Breast epithelium (tissue), 4 donors: ENCODE results near the gene CRYBG3. TPM values are rescaled to one million over a fixed set of nuclear protein-coding genes. Genes with fewer than 3 reads are reported as not detected.

Experiments used
- DNase-seq, 2 donors: peaks; one replicate each; pipeline ENCODE4 v3.0.0-alpha.2; 2019; ENCODE audit warnings: low spot score in 2 of 2
- H3K27ac ChIP-seq, 2 donors: fragments of 200-600 bp; sonication (generic) in 1 of 2; one replicate each; pipeline ENCODE4 v1.5.1; 2016 to 2019; ENCODE audit warnings: mild to moderate bottlenecking in 1 of 2
- H3K27me3 ChIP-seq, 2 donors: fragments of 200-600 bp; sonication (generic) in 1 of 2; one replicate each; pipeline versions ENCODE4 v1.5.1 to v1.6.0; 2017 to 2019; ENCODE audit warnings: control low read depth in 1 of 2, mild to moderate bottlenecking in 1 of 2
- H3K36me3 ChIP-seq: fragments of 200-600 bp; one replicate; pipeline ENCODE4 v1.5.1; 2019
- H3K4me1 ChIP-seq, 2 donors: fragments of 200-600 bp; sonication (generic); one replicate each; pipeline ENCODE4 v1.5.1; 2016 to 2019; ENCODE audit warnings: control low read depth in 1 of 2
- H3K4me3 ChIP-seq, 3 donors: fragments of 200-600 bp; sonication (generic); 1 replicate in 2 of 3; 2 replicates in 1 of 3; pipeline ENCODE4 v1.5.1; 2016 to 2019; ENCODE audit warnings: mild to moderate bottlenecking in 3 of 3, moderate library complexity in 2 of 3
- H3K9me3 ChIP-seq, 2 donors: fragments of 200-600 bp; sonication (generic) in 1 of 2; one replicate each; pipeline ENCODE4 v1.5.1; 2016 to 2019; ENCODE audit warnings: control low read depth in 1 of 2
- CTCF ChIP-seq, 3 donors: fragments of 450-650 bp; IDR thresholded peaks; one replicate each; pipeline ENCODE4 v1.5.1; 2016 to 2017; ENCODE audit warnings: antibody characterized with exemption in 3 of 3, mild to moderate bottlenecking in 3 of 3, moderate library complexity in 3 of 3
- POLR2A ChIP-seq: fragments of 450-650 bp; IDR thresholded peaks from one replicate; pipeline ENCODE4 v1.6.1; 2016; ENCODE audit warnings: antibody characterized with exemption, mild to moderate bottlenecking, moderate library complexity
- POLR2AphosphoS5 ChIP-seq, 3 donors: sonication (generic); formaldehyde crosslinking; IDR thresholded peaks; one replicate each; pipeline ENCODE4 v1.6.1; 2017; ENCODE audit warnings: antibody characterized with exemption in 3 of 3
- intact Hi-C: fragments of 100-400 bp; cut with DNase I; formaldehyde crosslinking; loops from one replicate; pipeline ENCODE4 v1.15.1; 2023; ENCODE audit warnings: low total_unique reads
- total RNA-seq, 3 donors: library from RNA; depleted of rRNA; stranded (reverse); fragments of >200 nt; gene quantifications; one replicate each; pipeline ENCODE4 v1.1.0, GENCODE V29; 2016

Gene CRYBG3
- total RNA-seq, 3 donors from 2014 or later: 25.5 to 37.9 (median 28.5) TPM

GRCh38 chr3:97938444-97938843, 116.6 kb downstream of the CRYBG3 start:
- no peak overlapping the region for H3K4me3 ChIP-seq
- no peak overlapping the region for H3K27ac ChIP-seq
- no peak for TF ChIP-seq POLR2A
- no peak for TF ChIP-seq CTCF (IDR thresholded peaks at IDR 0.05)
- TF ChIP-seq POLR2AphosphoS5 (IDR thresholded peaks at IDR 0.05): no peak
- H3K9me3 ChIP-seq: no peaks in the 10 kb centered on the region
- H3K4me1 ChIP-seq: no peaks in the 10 kb centered on the region
- H3K36me3 ChIP-seq: no peaks in the 10 kb centered on the region
- intact Hi-C loops: no loop called here
- H3K27me3 ChIP-seq: no peaks in the 10 kb centered on the region
- DNase-seq: no peak

DNA sequence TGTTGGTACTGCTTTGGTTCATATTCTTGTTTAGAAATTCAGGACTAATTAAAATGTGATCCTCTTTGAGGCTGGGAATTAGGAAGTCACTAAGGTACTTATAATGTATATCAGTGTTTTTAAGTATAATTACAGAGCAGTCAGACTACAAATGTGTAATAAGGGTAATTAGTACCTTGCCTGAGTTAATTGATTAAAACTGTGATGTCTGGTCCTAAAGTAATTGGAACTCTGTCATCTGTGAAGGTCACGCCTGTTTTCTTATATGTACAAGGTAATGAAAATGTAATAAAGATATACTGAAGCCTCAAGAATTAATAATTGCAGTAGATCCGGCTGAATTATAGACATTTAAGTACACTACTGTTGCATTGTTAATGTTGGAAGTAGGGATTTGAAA, 117.6 kb downstream of the CRYBG3 start:
- Histone ChIP-seq H3K36me3 (no peaks in the 10 kb centered on the region), H3K27me3 (no peaks in the 10 kb centered on the region), H3K4me3 (no peak overlapping the region), H3K27ac (no peak overlapping the region), H3K9me3 (no peaks in the 10 kb centered on the region), H3K4me1 (no peaks in the 10 kb centered on the region)
- TF ChIP-seq CTCF (IDR thresholded peaks at IDR 0.05) (no peak), POLR2AphosphoS5 (IDR thresholded peaks at IDR 0.05) (no peak), POLR2A (no peak)
- no peak for DNase-seq
- intact Hi-C loops: no loop called here

GRCh38 chr3:97940034-97940433, 118.2 kb downstream of the CRYBG3 start:
- Histone ChIP-seq H3K36me3 (no peaks in the 10 kb centered on the region), H3K27ac (no peak overlapping the region)
- no peak for DNase-seq

DNA sequence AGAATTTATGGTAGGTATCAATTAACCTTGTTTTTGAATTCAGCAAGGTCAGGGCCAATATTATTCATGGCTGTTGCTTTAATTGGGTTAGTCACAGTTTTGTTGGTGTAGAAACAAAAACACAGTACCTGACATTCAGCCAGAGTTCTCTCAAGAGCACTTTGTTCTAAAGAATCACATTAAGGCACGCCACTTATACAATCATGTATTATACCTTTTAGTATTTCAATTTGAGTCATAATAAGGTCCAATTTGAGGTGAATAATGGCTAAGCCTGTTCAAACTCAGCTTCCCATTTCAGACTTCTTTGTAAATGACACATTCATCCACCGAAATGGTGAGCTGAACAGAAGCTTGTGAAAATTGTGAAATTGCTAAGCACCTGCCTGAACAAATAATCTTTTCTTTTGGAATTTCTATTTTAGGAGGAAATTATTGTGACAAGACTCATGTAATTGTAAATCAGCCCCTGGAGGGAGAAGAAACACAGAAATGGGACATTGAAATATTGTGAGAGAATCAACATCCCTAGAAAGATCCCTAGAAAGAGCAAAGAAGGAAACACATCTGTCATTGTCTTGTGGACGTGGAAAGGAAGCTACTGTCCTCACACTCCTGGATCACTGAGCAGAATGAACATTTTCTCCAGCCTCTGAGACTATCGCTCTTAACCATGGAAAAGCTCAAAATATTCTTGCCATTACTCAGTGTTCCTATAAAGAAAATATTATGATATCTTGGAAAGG, 121.2 kb downstream of the CRYBG3 start:
- Histone ChIP-seq H3K4me3 (no peak overlapping the region), H3K27ac (no peak overlapping the region), H3K4me1 (no peaks in the 10 kb centered on the region), H3K9me3 (no peaks in the 10 kb centered on the region), H3K36me3 (no peaks in the 10 kb centered on the region), H3K27me3 (no peaks in the 10 kb centered on the region)
- TF ChIP-seq CTCF (IDR thresholded peaks at IDR 0.05): no peak
- TF ChIP-seq POLR2A: no peak
- TF ChIP-seq POLR2AphosphoS5 (IDR thresholded peaks at IDR 0.05): no peak
- no peak for DNase-seq
- intact Hi-C loops: no loop called here

More at GRCh38 chr3:97940034-97940433, 118.2 kb downstream of the CRYBG3 start:
- H3K27me3 ChIP-seq: no peaks in the 10 kb centered on the region
- H3K4me3 ChIP-seq: no peak overlapping the region
- intact Hi-C loops: no loop called here
- TF ChIP-seq POLR2A (no peak), POLR2AphosphoS5 (IDR thresholded peaks at IDR 0.05) (no peak), CTCF (IDR thresholded peaks at IDR 0.05) (no peak)
- H3K4me1 ChIP-seq: no peaks in the 10 kb centered on the region
- no peaks in the 10 kb centered on the region for H3K9me3 ChIP-seq

DNA sequence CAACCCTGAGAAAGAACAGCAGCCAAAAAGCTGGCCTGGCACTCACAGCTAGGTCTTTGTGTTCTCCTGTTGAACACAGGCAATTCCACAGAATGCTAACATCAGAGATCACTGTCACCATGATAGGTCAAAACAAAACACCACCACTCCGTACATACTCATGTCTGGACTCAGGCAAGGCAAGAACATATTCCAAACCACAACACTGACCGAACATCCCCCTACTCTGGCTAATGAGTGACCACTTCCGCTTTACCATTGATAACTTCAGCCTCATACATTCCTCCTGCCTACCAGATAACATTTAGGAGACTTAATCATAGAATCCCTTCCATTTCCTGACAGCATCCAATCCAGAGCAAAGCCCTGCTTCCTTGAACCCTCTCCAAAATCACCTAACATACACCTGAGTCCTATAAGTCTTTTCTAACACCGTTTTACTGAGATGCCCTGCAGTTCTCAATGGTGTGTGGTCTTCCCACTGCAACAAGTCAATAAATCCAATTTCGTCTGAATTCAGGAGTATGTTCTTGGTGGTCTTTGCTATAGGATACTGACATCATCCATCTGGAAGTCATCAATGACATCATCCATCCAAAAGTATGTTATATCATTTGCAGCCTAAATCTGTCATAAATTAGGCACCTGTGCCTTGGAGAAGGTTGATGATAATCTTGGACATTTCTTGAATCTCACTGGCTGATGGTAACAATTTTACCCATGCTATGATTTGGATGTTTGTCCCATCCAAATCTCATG, 126.7 kb downstream of the CRYBG3 start:
- Histone ChIP-seq H3K4me1 (no peaks in the 10 kb centered on the region), H3K36me3 (no peaks in the 10 kb centered on the region), H3K4me3 (no peak overlapping the region), H3K27me3 (no peaks in the 10 kb centered on the region), H3K27ac (no peak overlapping the region), H3K9me3 (no peaks in the 10 kb centered on the region)
- DNase-seq: no peak
- intact Hi-C loops: no loop called here
- TF ChIP-seq CTCF (IDR thresholded peaks at IDR 0.05) (no peak), POLR2A (no peak), POLR2AphosphoS5 (IDR thresholded peaks at IDR 0.05) (no peak)
